GM21526 (cell line): ENCODE data around the gene TDRD9.

Experiments used
- ATAC-seq: cut with Tn5 transposase; IDR thresholded peaks from one replicate; pipeline ENCODE4 v1.9.1; 2021; ENCODE audit warnings: moderate library complexity; ENCODE audit not compliant: unreplicated experiment, low FRiP score

TDRD9 gene

DNA sequence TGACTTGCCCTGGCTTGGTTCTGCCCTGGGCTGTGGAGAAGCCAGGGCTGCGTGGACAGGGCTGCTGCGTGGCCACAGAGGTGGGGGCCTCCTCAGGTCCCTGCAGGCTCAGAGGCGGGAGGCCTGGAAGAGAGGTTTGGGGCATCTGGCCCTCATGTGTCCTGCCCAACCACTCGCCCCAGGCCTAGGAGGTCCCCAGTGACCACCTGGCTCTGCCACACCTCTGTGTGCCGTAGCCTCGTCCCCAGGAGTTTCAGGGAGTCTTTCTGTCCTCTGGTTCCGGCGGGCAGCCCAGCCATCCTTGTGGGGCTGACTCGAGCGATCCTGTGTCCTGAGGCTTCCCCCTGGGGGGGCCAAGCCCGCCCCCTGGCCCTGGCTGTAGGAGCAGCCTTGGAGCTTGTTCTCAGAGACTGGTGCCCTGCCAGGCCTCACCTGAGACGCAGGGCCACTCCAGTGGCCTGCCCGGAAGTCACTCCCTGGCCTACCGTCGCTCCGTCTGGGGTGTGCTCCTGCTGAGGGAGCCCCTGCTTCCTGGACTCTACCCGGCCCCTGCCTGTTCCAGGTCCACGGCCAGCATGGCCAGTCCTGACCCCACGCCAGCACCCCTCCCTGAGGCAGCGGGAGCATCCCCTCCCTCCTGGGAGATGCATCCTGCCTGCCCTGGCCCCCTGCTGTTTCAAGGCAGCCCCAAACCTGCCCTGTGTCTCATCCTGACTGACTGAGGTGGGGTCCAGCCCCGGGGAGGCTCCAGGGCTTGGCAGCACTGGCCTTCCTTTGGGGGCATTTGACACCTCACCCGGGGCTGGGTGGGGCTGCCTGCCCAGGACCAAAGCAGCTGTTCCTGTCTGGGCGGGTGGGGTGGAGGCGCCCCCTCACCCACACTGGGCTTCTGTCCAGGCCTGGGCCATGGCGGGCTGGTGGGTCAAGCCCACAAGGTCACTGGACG lies 171.1 kb downstream of the TDRD9 start:
- ATAC-seq: no peak

DNA sequence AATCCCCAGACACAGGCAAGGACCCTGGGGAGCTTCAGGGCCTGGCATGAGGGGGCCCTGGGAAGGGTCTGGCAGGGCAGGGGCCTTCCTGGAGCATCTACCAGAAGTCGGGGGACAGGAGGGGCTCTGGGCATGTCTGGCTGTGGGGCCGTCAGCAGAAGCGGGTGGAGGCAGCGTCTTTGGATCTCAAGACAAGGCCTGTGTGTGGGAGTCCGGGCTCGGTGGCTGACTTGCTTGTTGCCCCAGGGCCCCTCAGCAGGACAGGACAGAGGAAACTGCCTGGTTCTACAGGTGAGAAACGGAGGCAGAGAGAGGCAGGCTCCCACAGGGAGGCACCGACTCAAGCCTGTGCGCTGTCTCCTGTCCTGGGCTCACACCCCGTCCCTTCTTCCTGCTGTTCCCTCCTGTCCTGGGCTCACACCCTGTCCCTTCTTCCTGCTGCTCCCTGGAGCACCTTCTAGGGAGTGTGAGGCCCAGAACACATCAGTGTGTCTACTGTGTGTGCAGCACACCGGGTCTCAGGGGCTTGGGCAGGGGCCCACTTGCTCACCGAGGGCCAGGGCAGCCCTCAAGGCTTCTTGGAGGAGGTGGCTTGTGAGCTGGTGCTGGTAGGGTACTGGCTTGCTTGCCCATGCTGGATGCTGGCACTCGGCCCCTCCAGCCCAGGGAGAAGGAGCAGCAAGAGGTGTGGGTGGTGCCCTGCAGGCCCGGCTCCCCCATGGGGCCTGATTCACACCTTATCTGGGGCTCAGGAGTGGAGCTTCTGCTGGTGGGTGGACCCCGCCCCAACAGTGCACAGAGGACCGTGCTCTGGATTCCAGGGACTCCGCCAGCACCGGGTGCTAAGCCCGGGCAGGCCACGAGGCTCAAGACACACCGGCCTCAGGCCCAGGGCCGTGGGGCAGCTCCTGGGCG lies 172.2 kb downstream of the TDRD9 start:
- ATAC-seq: no peak

DNA sequence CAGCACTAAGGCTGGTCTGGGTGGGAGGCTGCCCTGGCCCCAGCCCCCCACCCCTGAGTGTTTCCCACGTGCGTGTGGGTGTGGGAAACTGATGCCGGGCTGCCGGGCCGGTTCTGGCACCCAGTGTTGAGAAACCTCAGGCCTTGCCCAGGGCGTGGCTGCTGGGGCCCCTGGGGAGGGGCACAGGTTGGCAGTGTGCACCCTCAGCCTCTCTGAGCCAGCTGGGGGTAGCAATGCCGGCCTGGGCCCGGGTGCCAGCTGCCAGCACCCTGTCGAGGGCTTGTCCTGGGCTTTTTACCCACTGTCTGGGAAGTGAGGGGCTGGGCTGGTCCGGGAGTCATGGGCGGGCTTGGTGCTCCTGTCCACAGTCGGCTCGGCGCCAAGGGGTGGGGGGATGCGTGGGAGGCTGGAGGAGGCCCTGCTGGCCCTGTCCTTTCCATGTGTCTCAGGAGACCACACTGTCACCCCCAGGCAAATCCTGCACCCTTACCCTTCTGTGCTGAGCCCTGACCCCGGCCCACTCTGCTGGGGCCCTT lies 172.9 kb downstream of the TDRD9 start:
- no peak for ATAC-seq

DNA sequence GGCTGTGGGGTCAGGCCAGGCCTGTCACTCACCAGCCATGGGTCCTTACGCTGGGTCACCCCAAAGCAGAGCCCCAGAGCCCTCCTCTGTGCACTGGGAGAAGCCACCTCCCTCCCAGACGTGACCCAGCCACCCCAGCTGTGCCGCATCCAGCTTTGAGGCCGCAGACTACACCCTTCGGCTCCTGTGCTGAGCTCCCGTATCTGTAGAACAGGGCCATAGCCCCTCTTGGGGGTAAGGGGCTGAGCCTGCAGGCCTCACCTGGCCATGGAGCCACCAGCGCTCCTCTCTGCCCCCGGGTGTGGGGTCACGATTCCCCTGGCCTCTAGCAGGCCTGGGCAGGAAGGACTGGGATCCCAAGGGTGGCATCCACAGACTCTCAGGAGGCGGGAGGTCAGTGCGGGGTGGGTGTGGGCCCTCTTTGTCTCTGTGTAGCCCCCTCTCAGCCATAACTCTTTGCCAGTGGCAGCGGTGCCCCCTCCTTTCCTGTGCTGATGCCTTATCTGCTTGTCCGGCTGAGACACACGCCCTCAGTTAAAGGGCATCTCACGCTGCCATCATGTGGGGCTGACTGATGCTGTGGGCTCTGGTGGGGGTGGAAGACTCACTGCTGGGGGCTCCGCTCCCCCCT lies 173.5 kb downstream of the TDRD9 start:
- no peak for ATAC-seq
